Measurements from ENCODE around the gene PRKG2.

GRCh38 chr4:81198609-81199008, 16.4 kb downstream of the PRKG2 start:
- TF ChIP-seq POLR2A (IDR thresholded peaks at IDR 0.05) (no peak), CTCF (IDR thresholded peaks at IDR 0.05) (no peak)
